ENCODE measurements around the gene DCST1.

- no peak for TF ChIP-seq RFX5 (IDR thresholded peaks at IDR 0.05; ENCODE audit: low read depth, low read length)
- TF ChIP-seq, protein P1, sequence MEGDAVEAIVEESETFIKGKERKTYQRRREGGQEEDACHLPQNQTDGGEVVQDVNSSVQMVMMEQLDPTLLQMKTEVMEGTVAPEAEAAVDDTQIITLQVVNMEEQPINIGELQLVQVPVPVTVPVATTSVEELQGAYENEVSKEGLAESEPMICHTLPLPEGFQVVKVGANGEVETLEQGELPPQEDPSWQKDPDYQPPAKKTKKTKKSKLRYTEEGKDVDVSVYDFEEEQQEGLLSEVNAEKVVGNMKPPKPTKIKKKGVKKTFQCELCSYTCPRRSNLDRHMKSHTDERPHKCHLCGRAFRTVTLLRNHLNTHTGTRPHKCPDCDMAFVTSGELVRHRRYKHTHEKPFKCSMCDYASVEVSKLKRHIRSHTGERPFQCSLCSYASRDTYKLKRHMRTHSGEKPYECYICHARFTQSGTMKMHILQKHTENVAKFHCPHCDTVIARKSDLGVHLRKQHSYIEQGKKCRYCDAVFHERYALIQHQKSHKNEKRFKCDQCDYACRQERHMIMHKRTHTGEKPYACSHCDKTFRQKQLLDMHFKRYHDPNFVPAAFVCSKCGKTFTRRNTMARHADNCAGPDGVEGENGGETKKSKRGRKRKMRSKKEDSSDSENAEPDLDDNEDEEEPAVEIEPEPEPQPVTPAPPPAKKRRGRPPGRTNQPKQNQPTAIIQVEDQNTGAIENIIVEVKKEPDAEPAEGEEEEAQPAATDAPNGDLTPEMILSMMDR (conservative IDR thresholded peaks at IDR 0.05; ENCODE audit: low read depth, low read length), result no peak
- TF ChIP-seq MAFK (IDR thresholded peaks at IDR 0.05; ENCODE audit: low read depth, low read length), result no peak
- TF ChIP-seq POLR2A (IDR thresholded peaks at IDR 0.05; ENCODE audit: low read depth, low read length), result no peak
- no peak for TF ChIP-seq MXI1 (IDR thresholded peaks at IDR 0.05; ENCODE audit: borderline replicate concordance, low read depth, low read length)
- no peak for TF ChIP-seq ELK1 (IDR thresholded peaks at IDR 0.05; ENCODE audit: borderline replicate concordance, low read depth, low read length)
- TF ChIP-seq MAZ (IDR thresholded peaks at IDR 0.05; ENCODE audit: borderline replicate concordance, low read depth, low read length), result no peak
- TF ChIP-seq SMC3 (IDR thresholded peaks at IDR 0.05; ENCODE audit: low read depth, low read length), result no peak
- TF ChIP-seq BHLHE40 (IDR thresholded peaks at IDR 0.05; ENCODE audit: low read depth, low read length), result no peak
- no peak for TF ChIP-seq CEBPB (IDR thresholded peaks at IDR 0.05; ENCODE audit: low read depth, low read length)
These were observed 23.5 kb downstream of the DCST1 start for GRCh38 chr1:155057104-155057503.

Data from IMR-90 (cell line).